Measurements from ENCODE around the gene ILF3. TPM values are rescaled to one million over a fixed set of nuclear protein-coding genes. Genes with fewer than 3 reads are reported as not detected.

Gene ILF3
- total and polyA plus RNA-seq, 2 of the 13 experiments (the other 11 are each of a cell fraction or from before 2014, with no cell fraction given): 120 to 173 TPM

DNA sequence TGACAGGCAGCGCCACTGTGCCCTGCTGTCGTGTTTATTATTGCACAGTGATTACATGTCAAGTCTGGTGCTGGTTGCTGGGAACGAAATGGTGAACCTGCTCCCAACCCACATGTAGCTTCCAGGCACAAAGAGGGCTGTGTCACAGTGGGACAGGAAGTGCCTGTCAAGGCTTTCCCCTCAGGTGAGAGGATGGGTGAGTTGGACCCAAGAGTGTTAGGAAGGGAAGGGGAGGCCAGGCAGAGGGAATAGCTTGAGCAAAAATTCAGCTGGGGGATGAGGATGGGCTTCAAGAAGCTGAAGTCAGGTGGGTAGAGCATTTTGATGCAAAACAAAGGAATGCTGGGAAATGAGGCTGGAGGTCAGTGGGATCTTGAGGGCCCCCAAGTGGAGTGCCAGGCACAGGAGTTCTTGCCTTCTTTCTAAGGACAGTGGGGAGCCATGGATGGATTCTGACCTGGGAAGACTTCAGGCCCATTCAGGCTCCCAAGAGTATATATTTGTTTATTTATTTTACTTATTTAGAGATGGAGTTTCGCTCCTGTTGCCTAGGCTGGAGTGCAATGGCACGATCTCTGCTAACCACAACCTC, 38.6 kb downstream of the ILF3 start (continued):
- TF ChIP-seq LCORL (IDR thresholded peaks at IDR 0.05): no peak
- no peak for TF ChIP-seq LCORL (CRISPR knock-in tag; IDR thresholded peaks at IDR 0.05)

DNA sequence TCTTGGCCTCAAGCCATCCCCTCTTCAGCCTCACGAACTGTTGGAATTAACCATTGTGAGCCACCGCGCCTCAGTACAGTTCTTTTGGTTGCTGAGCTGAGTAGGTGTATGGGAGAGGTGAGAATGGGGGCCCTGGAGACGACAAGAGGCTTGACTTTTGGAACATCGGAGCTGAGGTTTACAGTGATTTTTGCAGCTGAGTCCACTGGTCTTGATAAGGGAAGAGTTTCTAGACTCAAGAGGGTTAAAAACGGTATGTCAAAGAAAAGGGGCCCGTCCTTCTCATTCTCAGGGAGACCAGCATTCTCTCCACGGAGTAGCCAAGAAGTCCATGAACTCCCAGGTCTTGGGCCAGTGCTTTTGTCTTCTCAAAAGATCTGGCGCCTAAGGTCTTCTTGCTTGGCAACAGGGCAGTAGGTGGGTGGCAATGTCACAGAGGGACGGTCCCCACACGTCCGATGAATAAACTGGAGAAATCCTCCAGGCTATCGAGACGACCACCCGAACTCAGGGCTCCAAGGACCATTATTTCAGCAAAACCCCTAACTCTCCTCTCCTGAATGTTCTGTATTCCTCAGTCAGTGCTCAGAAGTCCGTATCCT, 40.7 kb downstream of the ILF3 start:
- Histone ChIP-seq H3K4me2 (ENCODE audit: low read depth, low read length) (no peak overlapping the region), H2AFZ (ENCODE audit: low read length) (no peak overlapping the region), H3K4me1 (ENCODE audit: insufficient read depth, low read length) (peaks cover 19% of the 10 kb centered on the region), H3K36me3 (replicated peaks in 1 of 2; ENCODE audit: control insufficient read depth in 1 of 2, insufficient read depth in 2 of 2, low read length in 2 of 2) (peaks cover 10 to 27% of the 10 kb centered on the region in 2 experiments), H4K20me1 (ENCODE audit: insufficient read depth, low read length) (peaks cover 26% of the 10 kb centered on the region; the same call in 1 of the 2 replicates), H3K9ac (ENCODE audit: insufficient read depth, low read depth, low read length) (no peak overlapping the region), H3K27ac (ENCODE audit: extremely low read length, insufficient read depth, low read length) (no peak overlapping the region), H3K79me2 (ENCODE audit: insufficient read depth, low read length) (no peaks in the 10 kb centered on the region), H3K27me3 (ENCODE audit: control insufficient read depth in 1 of 2, insufficient read depth in 2 of 2, low read length in 2 of 2) (peaks cover 0 to 3% of the 10 kb centered on the region in 2 experiments; a peak in 1 of 5 replicates), H3K4me3 (replicated peaks in 1 of 3; ENCODE audit: insufficient read depth in 1 of 3, low read depth in 2 of 3, low read length in 3 of 3) (no peak overlapping the region), H3K9me3 (ENCODE audit: low read length) (no peaks in the 10 kb centered on the region)
- in situ Hi-C loops (cut with HindIII; ENCODE audit: extremely low pct_ligation_motif_present, low pct_unique_long_range_greater_than_20kb): no loop called here
- ChIA-PET POLR2A (interaction anchor here (1.0 to 1.2 kb wide), 2 partner anchors 23 to 141 kb away, joined by 3 to 5 read pairs; partner anchors contain the start of gene DNM2), CTCF (ENCODE audit: low intra/inter-chr PET ratio, low total read pairs) (no interaction called here)
- intact Hi-C loops (cut with micrococcal nuclease; ENCODE audit: unreplicated experiment): loop anchor here (5.0 kb wide), 1 partner anchor 223 kb away; no protein-coding TSS in a partner anchor
- ATAC-seq (no peak), DNase-seq (ENCODE audit: low spot score) (no peak), FAIRE-seq (no peak)
- no TSS peak for BruUV-seq (replicated peaks)
- TF ChIP-seq ZKSCAN8 (CRISPR knock-in tag; IDR thresholded peaks at IDR 0.05; ENCODE audit: borderline replicate concordance) (no peak), PHF21A (CRISPR knock-in tag; IDR thresholded peaks at IDR 0.05) (no peak)
- WGBS (ENCODE audit: low lambda C conversion rate): 72% methylated on average over 16 of the region's 16 CpGs

All from HepG2 (cell line).